Chondrocyte (in vitro differentiated cells): ENCODE data around the gene NRXN3. TPM values are rescaled to one million over a fixed set of nuclear protein-coding genes. Genes with fewer than 3 reads are reported as not detected.

Experiments
- DNase-seq: peaks from one replicate; pipeline ENCODE4 v3.0.0; 2021; ENCODE audit warnings: mixed read lengths, low spot score
- H3K27ac Mint-ChIP-seq: one replicate; pipeline ENCODE4 v1.8.0; 2021; ENCODE audit warnings: mild to moderate bottlenecking, moderate library complexity, mixed read lengths; ENCODE audit not compliant: unreplicated experiment
- H3K27me3 Mint-ChIP-seq: 2 replicates; pipeline ENCODE4 v1.8.0; 2021; ENCODE audit warnings: low read depth, mixed read lengths
- H3K36me3 Mint-ChIP-seq: 2 replicates; pipeline ENCODE4 v1.8.0; 2021; ENCODE audit warnings: low read depth, mixed read lengths
- H3K4me1 Mint-ChIP-seq: 2 replicates; pipeline ENCODE4 v1.8.0; 2021; ENCODE audit warnings: low read depth, mild to moderate bottlenecking, mixed read lengths
- H3K4me3 Mint-ChIP-seq: one replicate; pipeline ENCODE4 v1.8.0; 2021; ENCODE audit warnings: mild to moderate bottlenecking, moderate library complexity, mixed read lengths; ENCODE audit not compliant: unreplicated experiment
- H3K9me3 Mint-ChIP-seq: 2 replicates; pipeline ENCODE4 v1.8.0; 2021; ENCODE audit warnings: low read depth, mixed read lengths
- CTCF ChIP-seq: fragments of 200-600 bp; sonication (generic); IDR thresholded peaks from 2 replicates; pipeline ENCODE4 v1.5.0; 2021; ENCODE audit warnings: antibody characterized with exemption, mild to moderate bottlenecking, moderate library complexity
- total RNA-seq: library from RNA; stranded (reverse); gene quantifications from 3 replicates; pipeline ENCODE4 v1.2.1, GENCODE V29; 2021

The NRXN3 gene
- total RNA-seq, 1 donor from 2014 or later, result 7.9 TPM

- no peak for DNase-seq
- Mint-ChIP-seq H3K4me1 (peaks cover 17% of the 10 kb centered on the region), H3K4me3 (no peak overlapping the region), H3K27me3 (no peaks in the 10 kb centered on the region), H3K27ac (no peak overlapping the region), H3K36me3 (no peaks in the 10 kb centered on the region), H3K9me3 (no peaks in the 10 kb centered on the region)
- TF ChIP-seq CTCF, result no peak
Observed at GRCh38 chr14:79437951-79438350, 1267.8 kb downstream of the NRXN3 start.

- Mint-ChIP-seq H3K4me3 (no peak overlapping the region), H3K4me1 (peaks cover 24% of the 10 kb centered on the region), H3K27me3 (no peaks in the 10 kb centered on the region), H3K27ac (no peak overlapping the region), H3K36me3 (no peaks in the 10 kb centered on the region), H3K9me3 (no peaks in the 10 kb centered on the region)
- DNase-seq, result no peak
- no peak for TF ChIP-seq CTCF
Observed at GRCh38 chr14:79438696-79439342, 1268.6 kb downstream of the NRXN3 start.

- H3K9me3 Mint-ChIP-seq, result no peaks in the 10 kb centered on the region
- H3K4me3 Mint-ChIP-seq, result no peak overlapping the region
- H3K27me3 Mint-ChIP-seq, result no peaks in the 10 kb centered on the region
- no peaks in the 10 kb centered on the region for H3K36me3 Mint-ChIP-seq
- TF ChIP-seq CTCF, result no peak
- no peak for DNase-seq
- no peak overlapping the region for H3K27ac Mint-ChIP-seq
- peaks cover 20% of the 10 kb centered on the region for H3K4me1 Mint-ChIP-seq
Observed at GRCh38 chr14:79442786-79443185, 1272.6 kb downstream of the NRXN3 start.

- TF ChIP-seq CTCF, result no peak
- Mint-ChIP-seq H3K4me3 (no peak overlapping the region), H3K36me3 (no peaks in the 10 kb centered on the region), H3K27me3 (no peaks in the 10 kb centered on the region), H3K9me3 (no peaks in the 10 kb centered on the region), H3K4me1 (peaks cover 25% of the 10 kb centered on the region), H3K27ac (no peak overlapping the region)
- DNase-seq, result no peak
Observed at GRCh38 chr14:79443602-79444001, 1273.4 kb downstream of the NRXN3 start.

DNA sequence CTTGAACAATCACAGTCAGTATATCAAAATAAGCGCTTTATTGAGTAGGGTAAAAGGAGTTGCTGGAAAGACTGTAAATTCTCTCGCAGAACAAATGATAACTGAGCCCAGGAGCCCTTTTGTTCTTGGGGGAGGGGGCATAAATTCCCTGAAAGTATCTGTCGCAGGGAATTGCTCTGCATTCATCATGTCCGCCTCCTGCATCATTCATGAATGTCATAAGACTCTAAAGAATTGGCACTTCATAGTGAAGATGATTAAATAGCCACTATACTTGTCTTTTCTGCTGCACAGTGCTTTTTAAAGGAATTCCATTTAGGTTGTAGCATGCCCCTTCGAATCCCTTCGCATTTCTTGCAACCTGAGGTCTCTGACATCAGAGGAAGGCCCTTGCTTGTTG, 1278.8 kb downstream of the NRXN3 start:
- Mint-ChIP-seq H3K4me3 (no peak overlapping the region), H3K27ac (no peak overlapping the region), H3K4me1 (peaks cover 9% of the 10 kb centered on the region), H3K27me3 (no peaks in the 10 kb centered on the region), H3K9me3 (no peaks in the 10 kb centered on the region), H3K36me3 (no peaks in the 10 kb centered on the region)
- no peak for DNase-seq
- TF ChIP-seq CTCF, result no peak
